Endodermal cell (in vitro differentiated cells): Measurements from ENCODE around the gene ACP2. TPM values are rescaled to one million over a fixed set of nuclear protein-coding genes. Genes with fewer than 3 reads are reported as not detected.

Experiments
- total RNA-seq, 2 donors: library from RNA; stranded (reverse); fragmentation: NEBNext Ultra II Directional in 1 of 2; extraction: Animal tissue kit (Norgen Biotek cat#: 25700) in 1 of 2; gene quantifications; 2 replicates in 1 of 2; 3 replicates in 1 of 2; pipeline ENCODE4 v1.2.1, GENCODE V29; 2021

ACP2 gene
- total RNA-seq, 2 donors from 2014 or later = 42.9 to 45.9 TPM

Other genes starting within 250 kb of the ACP2 start
- 10 to 100 TPM; 84.6 to 86.0 TPM for gene ARFGAP2, start 71.9 kb downstream of the ACP2 start, total RNA-seq
- gene PACSIN3, start 62.4 kb downstream of the ACP2 start, total RNA-seq = 10 to 100 TPM; 48.0 to 66.6 TPM
- gene DDB2, start 33.8 kb downstream of the ACP2 start, total RNA-seq = 10 to 100 TPM; 20.9 to 31.2 TPM
- 10 to 100 TPM; 29.4 to 34.6 TPM for gene NR1H3, start 9.2 kb upstream of the ACP2 start, total RNA-seq
- 10 to 100 TPM; 30.2 to 36.0 TPM for gene MADD, start 21.3 kb upstream of the ACP2 start, total RNA-seq
- gene MYBPC3, start 103.9 kb upstream of the ACP2 start, total RNA-seq = under 1 TPM in 1 of 2 donors, not detected in 1; 0.07 TPM
- gene SPI1, start 129.7 kb upstream of the ACP2 start, total RNA-seq = not detected
- gene SLC39A13, start 159.8 kb upstream of the ACP2 start, total RNA-seq = 10 to 100 TPM; 34.7 to 40.4 TPM
- gene PSMC3, start 177.6 kb upstream of the ACP2 start, total RNA-seq = 100 to 1,000 TPM; 152 to 175 TPM
- under 1 TPM; 0.40 to 0.64 TPM for gene RAPSN, start 200.3 kb upstream of the ACP2 start, total RNA-seq